Colon (tissue), 2 donors: ENCODE results near the gene CHMP4A.

Source experiments
- FAIRE-seq: peaks from 2 replicates; lab custom pipeline; 2012; peaks lifted over from hg19 to GRCh38; lab: Jason Lieb, UNC
- donor health status: control.
- donor health status: control.

CHMP4A gene

GRCh38 chr14:24194873-24195185, 18.5 kb downstream of the CHMP4A start:
- FAIRE-seq = no peak

GRCh38 chr14:24194186-24194872, 19.0 kb downstream of the CHMP4A start:
- FAIRE-seq = no peak

- no peak for FAIRE-seq
Observed at GRCh38 chr14:24192933-24193332, 20.4 kb downstream of the CHMP4A start.

GRCh38 chr14:24190416-24190815, 22.9 kb downstream of the CHMP4A start:
- no peak for FAIRE-seq

- no peak for FAIRE-seq
Observed at GRCh38 chr14:24189460-24189859, 23.8 kb downstream of the CHMP4A start.

- FAIRE-seq = no peak
Observed at GRCh38 chr14:24189059-24189375, 24.3 kb downstream of the CHMP4A start.

GRCh38 chr14:24188251-24189058, 24.8 kb downstream of the CHMP4A start, which contains the start of gene IPO4:
IPO4 (minus strand) TSS chr14:24188816; CDS start chr14:24188787, 29 bp downstream.
- no peak for FAIRE-seq

GRCh38 chr14:24187539-24187915, 25.8 kb downstream of the CHMP4A start:
- no peak for FAIRE-seq

- no peak for FAIRE-seq
Observed at GRCh38 chr14:24186831-24187538, 26.3 kb downstream of the CHMP4A start.

GRCh38 chr14:24185741-24186140, 27.5 kb downstream of the CHMP4A start:
- FAIRE-seq = no peak

GRCh38 chr14:24185026-24185425, 28.3 kb downstream of the CHMP4A start:
- FAIRE-seq = no peak

GRCh38 chr14:24184104-24184970, 29.0 kb downstream of the CHMP4A start:
- no peak for FAIRE-seq

- FAIRE-seq = no peak
Observed at GRCh38 chr14:24183014-24183481, 30.2 kb downstream of the CHMP4A start.

GRCh38 chr14:24182110-24182882, 31.0 kb downstream of the CHMP4A start:
- FAIRE-seq = no peak

GRCh38 chr14:24181371-24182077, 31.8 kb downstream of the CHMP4A start:
- FAIRE-seq = no peak

GRCh38 chr14:24179961-24180796, 33.1 kb downstream of the CHMP4A start:
- FAIRE-seq = no peak

- FAIRE-seq = no peak
Observed at GRCh38 chr14:24179294-24179960, 33.9 kb downstream of the CHMP4A start.

- FAIRE-seq = no peak
Observed at GRCh38 chr14:24178399-24179178, 34.7 kb downstream of the CHMP4A start.
